IMR-90 (cell line): ENCODE measurements around the gene LIX1.

Experiments
- CEBPB ChIP-seq: IDR thresholded peaks from 2 replicates; pipeline ENCODE4 v1.6.1; 2012; ENCODE audit warnings: low read depth, low read length, improper control_type of control experiment
- FOS ChIP-seq: fragments of 150-350 bp; IDR thresholded peaks from 2 replicates; pipeline ENCODE4 v1.6.1; 2016; ENCODE audit warnings: low read depth, low read length
- MAZ ChIP-seq: IDR thresholded peaks from 2 replicates; pipeline ENCODE4 v1.6.1; 2012; ENCODE audit warnings: low read depth, mild to moderate bottlenecking, low read length, improper control_type of control experiment, moderate library complexity, borderline replicate concordance
- NFE2L2 ChIP-seq: fragments of 150-350 bp; IDR thresholded peaks from 2 replicates; pipeline ENCODE4 v1.6.1; 2016; ENCODE audit warnings: low read depth, mild to moderate bottlenecking, low read length
- POLR2A ChIP-seq: IDR thresholded peaks from 2 replicates; pipeline ENCODE4 v1.6.1; 2012; ENCODE audit warnings: mild to moderate bottlenecking, low read depth, low read length
- TF ChIP-seq, protein P1 (sequence below): conservative IDR thresholded peaks from 2 replicates; pipeline ENCODE4 v1.5.1; 2012; ENCODE audit warnings: mild to moderate bottlenecking, low read depth, low read length, improper control_type of control experiment

DNA sequence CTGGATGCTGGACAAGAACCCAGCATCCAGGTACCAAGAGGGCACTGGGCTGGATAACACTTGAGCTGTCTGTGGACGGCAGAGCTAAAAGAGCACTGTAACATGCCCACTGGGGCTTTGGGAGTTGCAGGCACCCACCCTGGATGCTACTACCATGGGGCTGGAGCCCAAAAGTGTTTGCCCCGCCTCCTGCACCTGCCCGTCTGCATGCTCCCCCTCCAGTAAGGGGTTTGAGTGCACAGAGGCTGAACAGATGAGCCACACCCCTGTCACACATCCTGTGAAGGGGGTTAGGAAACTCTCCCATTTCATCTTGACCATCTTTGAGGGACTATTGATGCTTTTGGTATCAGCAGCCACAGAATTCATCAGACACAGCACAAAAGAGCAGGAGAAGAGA is 69.0 kb downstream of the LIX1 start:
- TF ChIP-seq, protein P1, sequence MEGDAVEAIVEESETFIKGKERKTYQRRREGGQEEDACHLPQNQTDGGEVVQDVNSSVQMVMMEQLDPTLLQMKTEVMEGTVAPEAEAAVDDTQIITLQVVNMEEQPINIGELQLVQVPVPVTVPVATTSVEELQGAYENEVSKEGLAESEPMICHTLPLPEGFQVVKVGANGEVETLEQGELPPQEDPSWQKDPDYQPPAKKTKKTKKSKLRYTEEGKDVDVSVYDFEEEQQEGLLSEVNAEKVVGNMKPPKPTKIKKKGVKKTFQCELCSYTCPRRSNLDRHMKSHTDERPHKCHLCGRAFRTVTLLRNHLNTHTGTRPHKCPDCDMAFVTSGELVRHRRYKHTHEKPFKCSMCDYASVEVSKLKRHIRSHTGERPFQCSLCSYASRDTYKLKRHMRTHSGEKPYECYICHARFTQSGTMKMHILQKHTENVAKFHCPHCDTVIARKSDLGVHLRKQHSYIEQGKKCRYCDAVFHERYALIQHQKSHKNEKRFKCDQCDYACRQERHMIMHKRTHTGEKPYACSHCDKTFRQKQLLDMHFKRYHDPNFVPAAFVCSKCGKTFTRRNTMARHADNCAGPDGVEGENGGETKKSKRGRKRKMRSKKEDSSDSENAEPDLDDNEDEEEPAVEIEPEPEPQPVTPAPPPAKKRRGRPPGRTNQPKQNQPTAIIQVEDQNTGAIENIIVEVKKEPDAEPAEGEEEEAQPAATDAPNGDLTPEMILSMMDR: no peak
- TF ChIP-seq NFE2L2 (no peak), CEBPB (no peak), POLR2A (no peak), FOS (no peak), MAZ (no peak)
